GM23338 (cell line): ENCODE results near the gene PTPDC1. TPM values are rescaled to one million over a fixed set of nuclear protein-coding genes. Genes with fewer than 3 reads are reported as not detected.
A peak's percentile ranks its signal among the peaks of the same experiment; 100 is the strongest.

Experiments used
- ATAC-seq: fragments of 200-7000 bp; cut with Tn5 transposase; 3 replicates; pipeline ENCODE4 v1.9.1; 2020
- DNase-seq: peaks from one replicate; pipeline ENCODE4 v3.0.0-alpha.2; 2015; ENCODE audit warnings: low spot score
- H2AFZ ChIP-seq: fragments of 200-600 bp; sonication (generic); 2 replicates; pipeline ENCODE4 v1.8.0; 2016; ENCODE audit warnings: antibody characterized with exemption, mild to moderate bottlenecking, moderate library complexity
- H3F3A ChIP-seq: fragments of 200-600 bp; sonication (generic); replicated peaks from 2 replicates; pipeline ENCODE4 v1.8.0; 2017; ENCODE audit warnings: antibody characterized with exemption, mixed run types, low read depth
- H3K27ac ChIP-seq: fragments of 200-600 bp; sonication (generic); 2 replicates; pipeline ENCODE4 v1.6.1; 2016; ENCODE audit warnings: low read depth
- H3K27me3 ChIP-seq: fragments of 200-600 bp; sonication (generic); 2 replicates; pipeline ENCODE4 v1.8.0; 2016; ENCODE audit warnings: mild to moderate bottlenecking, mixed run types, moderate library complexity; ENCODE audit not compliant: insufficient read depth
- H3K36me3 ChIP-seq: fragments of 200-600 bp; sonication (generic); 2 replicates; pipeline ENCODE4 v1.8.0; 2016; ENCODE audit warnings: mild to moderate bottlenecking; ENCODE audit not compliant: insufficient read depth
- H3K4me1 ChIP-seq: fragments of 200-600 bp; sonication (generic); 2 replicates; pipeline ENCODE4 v1.8.0; 2016; ENCODE audit warnings: mild to moderate bottlenecking, moderate library complexity; ENCODE audit not compliant: insufficient read depth
- H3K4me2 ChIP-seq: fragments of 200-600 bp; sonication (generic); 2 replicates; pipeline ENCODE4 v1.7.1; 2017; ENCODE audit warnings: mixed run types
- H3K4me3 ChIP-seq: fragments of 200-600 bp; sonication (generic); 2 replicates; pipeline ENCODE4 v1.6.1; 2016; ENCODE audit warnings: mixed run types
- H3K79me2 ChIP-seq: fragments of 200-600 bp; sonication (generic); replicated peaks from 2 replicates; pipeline ENCODE4 v1.8.0; 2017; ENCODE audit warnings: mild to moderate bottlenecking; ENCODE audit not compliant: insufficient read depth
- H3K9me2 ChIP-seq: fragments of 200-600 bp; sonication (generic); 2 replicates; pipeline ENCODE4 v1.8.0; 2017; ENCODE audit not compliant: insufficient read depth
- H4K20me1 ChIP-seq: fragments of 200-600 bp; sonication (generic); replicated peaks from 2 replicates; pipeline ENCODE4 v1.8.0; 2017; ENCODE audit warnings: mild to moderate bottlenecking; ENCODE audit not compliant: insufficient read depth
- H3K27ac Mint-ChIP-seq: 2 replicates; pipeline ENCODE4 v1.8.0; 2020; ENCODE audit warnings: inconsistent platforms, mild to moderate bottlenecking, moderate library complexity, mixed read lengths
- H3K27me3 Mint-ChIP-seq: 3 replicates; pipeline ENCODE4 v1.8.0; 2022; ENCODE audit warnings: low read depth, mild to moderate bottlenecking, moderate library complexity, mixed read lengths, inconsistent platforms; ENCODE audit not compliant: insufficient read depth, poor library complexity
- H3K36me3 Mint-ChIP-seq: 3 replicates; pipeline ENCODE4 v1.8.0; 2021; ENCODE audit warnings: low read depth, mild to moderate bottlenecking, inconsistent platforms, moderate library complexity, mixed read lengths
- H3K4me1 Mint-ChIP-seq: 3 replicates; pipeline ENCODE4 v1.8.0; 2020; ENCODE audit warnings: mild to moderate bottlenecking, inconsistent platforms, mixed read lengths
- H3K4me3 Mint-ChIP-seq: 3 replicates; pipeline ENCODE4 v1.8.0; 2021; ENCODE audit warnings: moderate library complexity, mild to moderate bottlenecking, inconsistent platforms, mixed read lengths
- H3K9me3 Mint-ChIP-seq: 3 replicates; pipeline ENCODE4 v1.8.0; 2020; ENCODE audit warnings: moderate library complexity, mild to moderate bottlenecking, inconsistent platforms, mixed read lengths
- CREB1 ChIP-seq: fragments of 250-450 bp; sonication (Bioruptor Pico); IDR thresholded peaks from 2 replicates; pipeline ENCODE4 v1.5.0; 2020; ENCODE audit warnings: low read depth, mild to moderate bottlenecking, moderate library complexity
- CTCF ChIP-seq, 2 experiments: fragments of 200-600 bp in 1 of 2; sonication (generic) in 1 of 2; conservative IDR thresholded peaks; 2 replicates each; pipeline versions ENCODE4 v1.5.1 to v1.6.1; 2016 to 2017; ENCODE audit warnings: antibody characterized with exemption in 2 of 2, low read depth in 2 of 2, mild to moderate bottlenecking in 2 of 2, moderate library complexity in 1 of 2
- ETS1 ChIP-seq: IDR thresholded peaks from 2 replicates; pipeline ENCODE4 v1.6.1; 2016; ENCODE audit warnings: antibody characterized with exemption
- EZH2 ChIP-seq: fragments of 200-600 bp; sonication (generic); IDR thresholded peaks from one replicate; pipeline ENCODE4 v1.8.0; 2017; ENCODE audit warnings: antibody characterized with exemption, mild to moderate bottlenecking, low read depth; ENCODE audit not compliant: unreplicated experiment
- EZH2phosphoT487 ChIP-seq: fragments of 200-600 bp; sonication (generic); IDR thresholded peaks from one replicate; pipeline ENCODE4 v1.8.1; 2018; ENCODE audit warnings: antibody characterized with exemption; ENCODE audit not compliant: unreplicated experiment
- JUNB ChIP-seq: IDR thresholded peaks from one replicate; pipeline ENCODE4 v1.6.1; 2016; ENCODE audit warnings: antibody characterized with exemption; ENCODE audit not compliant: unreplicated experiment
- NANOG ChIP-seq: IDR thresholded peaks from 2 replicates; pipeline ENCODE4 v1.6.1; 2016; ENCODE audit warnings: antibody characterized with exemption, borderline replicate concordance
- POLR2AphosphoS5 ChIP-seq: IDR thresholded peaks from 2 replicates; pipeline ENCODE4 v1.6.1; 2016; ENCODE audit warnings: antibody characterized with exemption, low read depth
- REST ChIP-seq: IDR thresholded peaks from one replicate; pipeline ENCODE4 v1.6.1; 2018; ENCODE audit warnings: antibody characterized with exemption; ENCODE audit not compliant: unreplicated experiment
- STAT1 ChIP-seq: IDR thresholded peaks from one replicate; pipeline ENCODE4 v1.6.1; 2016; ENCODE audit warnings: antibody characterized with exemption; ENCODE audit not compliant: unreplicated experiment
- ZNF114 ChIP-seq: fragments of 250-450 bp; sonication (Bioruptor Pico); IDR thresholded peaks from 2 replicates; pipeline ENCODE4 v1.5.0; 2020; ENCODE audit warnings: mild to moderate bottlenecking, moderate library complexity
- ZNF331 ChIP-seq: fragments of 250-450 bp; sonication (Bioruptor Pico); IDR thresholded peaks from 2 replicates; pipeline ENCODE4 v1.5.0; 2020; ENCODE audit warnings: low read depth, mild to moderate bottlenecking, moderate library complexity
- polyA plus RNA-seq: library from polyadenylated mRNA; unstranded; fragments of >200 nt; fragmentation: Nextera tagmentation; extraction: Ambion mirVana; gene quantifications from 2 replicates; pipeline ENCODE4 v1.2.1, GENCODE V29; 2016
- total RNA-seq: library from RNA; depleted of rRNA; stranded (reverse); fragments of >200 nt; shearing (Covaris generic); gene quantifications from 2 replicates; pipeline ENCODE4 v1.2.3, GENCODE V29; 2014
- TF ChIP-seq, protein P1 (sequence below): fragments of 250-450 bp; sonication (Bioruptor Pico); IDR thresholded peaks from 2 replicates; pipeline ENCODE4 v1.5.0; 2020; ENCODE audit warnings: mild to moderate bottlenecking, moderate library complexity

The PTPDC1 gene
- total and polyA plus RNA-seq, 2 experiments from 2014 or later: 4.3 to 10.6 TPM

- Histone ChIP-seq H3F3A (no peaks in the 10 kb centered on the region), H3K27me3 (no peaks in the 10 kb centered on the region), H4K20me1 (no peaks in the 10 kb centered on the region), H3K4me3 (no peak overlapping the region), H3K9me2 (peaks cover 13% of the 10 kb centered on the region; the same call in 1 of the 2 replicates), H3K4me1 (peaks cover 32% of the 10 kb centered on the region), H3K79me2 (no peaks in the 10 kb centered on the region), H2AFZ (peak overlapping the region; percentile 87; the same call in 1 of the 2 replicates), H3K27ac (no peak overlapping the region), H3K36me3 (no peaks in the 10 kb centered on the region; the same call in 1 of the 2 replicates), H3K4me2 (0 out of 2 replicates have a peak overlapping the region, but pooled peaks have one; percentile 51)
- H3K36me3 Mint-ChIP-seq: peaks cover 3% of the 10 kb centered on the region; the same call in 1 of the 3 replicates
- H3K9me3 Mint-ChIP-seq: peaks cover 4% of the 10 kb centered on the region; the same call in 2 of the 3 replicates
- H3K4me1 Mint-ChIP-seq: peaks cover 36% of the 10 kb centered on the region
- no peak for DNase-seq
- H3K27me3 Mint-ChIP-seq: peaks cover 19% of the 10 kb centered on the region
- ATAC-seq: peak; percentile 20; the same call in 1 of the 3 replicates
- TF ChIP-seq JUNB (no peak), POLR2AphosphoS5 (no peak), CREB1 (no peak), REST (no peak), ZNF114 (no peak), EZH2phosphoT487 (no peak), NANOG (no peak), ETS1 (no peak), ZNF331 (CRISPR knock-in tag) (no peak), EZH2 (no peak), STAT1 (no peak), CTCF (conservative IDR thresholded peaks at IDR 0.05; ENCODE audit: low read depth in 2 of 2) (no peak)
- TF ChIP-seq, protein P1, sequence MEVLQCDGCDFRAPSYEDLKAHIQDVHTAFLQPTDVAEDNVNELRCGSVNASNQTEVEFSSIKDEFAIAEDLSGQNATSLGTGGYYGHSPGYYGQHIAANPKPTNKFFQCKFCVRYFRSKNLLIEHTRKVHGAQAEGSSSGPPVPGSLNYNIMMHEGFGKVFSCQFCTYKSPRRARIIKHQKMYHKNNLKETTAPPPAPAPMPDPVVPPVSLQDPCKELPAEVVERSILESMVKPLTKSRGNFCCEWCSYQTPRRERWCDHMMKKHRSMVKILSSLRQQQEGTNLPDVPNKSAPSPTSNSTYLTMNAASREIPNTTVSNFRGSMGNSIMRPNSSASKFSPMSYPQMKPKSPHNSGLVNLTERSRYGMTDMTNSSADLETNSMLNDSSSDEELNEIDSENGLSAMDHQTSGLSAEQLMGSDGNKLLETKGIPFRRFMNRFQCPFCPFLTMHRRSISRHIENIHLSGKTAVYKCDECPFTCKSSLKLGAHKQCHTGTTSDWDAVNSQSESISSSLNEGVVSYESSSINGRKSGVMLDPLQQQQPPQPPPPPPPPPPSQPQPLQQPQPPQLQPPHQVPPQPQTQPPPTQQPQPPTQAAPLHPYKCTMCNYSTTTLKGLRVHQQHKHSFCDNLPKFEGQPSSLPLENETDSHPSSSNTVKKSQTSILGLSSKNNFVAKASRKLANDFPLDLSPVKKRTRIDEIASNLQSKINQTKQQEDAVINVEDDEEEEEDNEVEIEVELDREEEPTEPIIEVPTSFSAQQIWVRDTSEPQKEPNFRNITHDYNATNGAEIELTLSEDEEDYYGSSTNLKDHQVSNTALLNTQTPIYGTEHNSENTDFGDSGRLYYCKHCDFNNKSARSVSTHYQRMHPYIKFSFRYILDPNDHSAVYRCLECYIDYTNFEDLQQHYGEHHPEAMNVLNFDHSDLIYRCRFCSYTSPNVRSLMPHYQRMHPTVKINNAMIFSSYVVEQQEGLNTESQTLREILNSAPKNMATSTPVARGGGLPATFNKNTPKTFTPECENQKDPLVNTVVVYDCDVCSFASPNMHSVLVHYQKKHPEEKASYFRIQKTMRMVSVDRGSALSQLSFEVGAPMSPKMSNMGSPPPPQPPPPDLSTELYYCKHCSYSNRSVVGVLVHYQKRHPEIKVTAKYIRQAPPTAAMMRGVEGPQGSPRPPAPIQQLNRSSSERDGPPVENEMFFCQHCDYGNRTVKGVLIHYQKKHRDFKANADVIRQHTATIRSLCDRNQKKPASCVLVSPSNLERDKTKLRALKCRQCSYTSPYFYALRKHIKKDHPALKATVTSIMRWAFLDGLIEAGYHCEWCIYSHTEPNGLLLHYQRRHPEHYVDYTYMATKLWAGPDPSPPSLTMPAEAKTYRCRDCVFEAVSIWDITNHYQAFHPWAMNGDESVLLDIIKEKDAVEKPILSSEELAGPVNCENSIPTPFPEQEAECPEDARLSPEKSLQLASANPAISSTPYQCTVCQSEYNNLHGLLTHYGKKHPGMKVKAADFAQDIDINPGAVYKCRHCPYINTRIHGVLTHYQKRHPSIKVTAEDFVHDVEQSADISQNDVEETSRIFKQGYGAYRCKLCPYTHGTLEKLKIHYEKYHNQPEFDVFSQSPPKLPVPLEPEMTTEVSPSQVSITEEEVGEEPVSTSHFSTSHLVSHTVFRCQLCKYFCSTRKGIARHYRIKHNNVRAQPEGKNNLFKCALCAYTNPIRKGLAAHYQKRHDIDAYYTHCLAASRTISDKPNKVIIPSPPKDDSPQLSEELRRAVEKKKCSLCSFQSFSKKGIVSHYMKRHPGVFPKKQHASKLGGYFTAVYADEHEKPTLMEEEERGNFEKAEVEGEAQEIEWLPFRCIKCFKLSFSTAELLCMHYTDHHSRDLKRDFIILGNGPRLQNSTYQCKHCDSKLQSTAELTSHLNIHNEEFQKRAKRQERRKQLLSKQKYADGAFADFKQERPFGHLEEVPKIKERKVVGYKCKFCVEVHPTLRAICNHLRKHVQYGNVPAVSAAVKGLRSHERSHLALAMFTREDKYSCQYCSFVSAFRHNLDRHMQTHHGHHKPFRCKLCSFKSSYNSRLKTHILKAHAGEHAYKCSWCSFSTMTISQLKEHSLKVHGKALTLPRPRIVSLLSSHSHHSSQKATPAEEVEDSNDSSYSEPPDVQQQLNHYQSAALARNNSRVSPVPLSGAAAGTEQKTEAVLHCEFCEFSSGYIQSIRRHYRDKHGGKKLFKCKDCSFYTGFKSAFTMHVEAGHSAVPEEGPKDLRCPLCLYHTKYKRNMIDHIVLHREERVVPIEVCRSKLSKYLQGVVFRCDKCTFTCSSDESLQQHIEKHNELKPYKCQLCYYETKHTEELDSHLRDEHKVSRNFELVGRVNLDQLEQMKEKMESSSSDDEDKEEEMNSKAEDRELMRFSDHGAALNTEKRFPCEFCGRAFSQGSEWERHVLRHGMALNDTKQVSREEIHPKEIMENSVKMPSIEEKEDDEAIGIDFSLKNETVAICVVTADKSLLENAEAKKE: no peak
- H3K27ac Mint-ChIP-seq: no peak overlapping the region
- H3K4me3 Mint-ChIP-seq: no peak overlapping the region
Observed at GRCh38 chr9:94149696-94150095, 65.4 kb downstream of the PTPDC1 start.
